Panc1 (cell line): ENCODE results near the gene COL4A4. TPM values are rescaled to one million over a fixed set of nuclear protein-coding genes. Genes with fewer than 3 reads are reported as not detected.

Source experiments
- ATAC-seq: fragments of 200-7000 bp; cut with Tn5 transposase; 2 replicates; pipeline ENCODE4 v1.9.1; 2020; ENCODE audit warnings: mild to moderate bottlenecking, moderate library complexity
- BruUV-seq: library from RNA; stranded (reverse); fragments of 400-500 nt; replicated peaks from 2 replicates; lab custom pipeline; 2021; lab: Mats Ljungman, UMichigan
- CTCF ChIA-PET: fragments of 300-600 bp; sonication (Branson Sonifier 250); formaldehyde crosslinking; loops from one replicate; lab custom pipeline; 2022; ENCODE audit warnings: antibody characterized with exemption; lab: Charles Lee
- POLR2A ChIA-PET: fragments of 300-600 bp; sonication (Branson Sonifier 250); formaldehyde crosslinking; loops from one replicate; lab custom pipeline; 2022; ENCODE audit warnings: antibody characterized with exemption; lab: Charles Lee
- DNase-seq: peaks from one replicate; pipeline ENCODE4 v3.0.0-alpha.2; 2010; ENCODE audit warnings: low read depth, low spot score
- H3K27ac ChIP-seq: 2 replicates; pipeline ENCODE4 v1.5.1; 2011; ENCODE audit warnings: mild to moderate bottlenecking, low read length, inconsistent platforms
- H3K27me3 ChIP-seq: fragments of 200-500 bp; sonication (Bioruptor generic); 2 replicates; pipeline ENCODE4 v1.6.0; 2014; ENCODE audit warnings: low read length, inconsistent platforms; ENCODE audit not compliant: control insufficient read depth, insufficient read depth
- H3K36me3 ChIP-seq: fragments of 200-500 bp; sonication (Bioruptor generic); 2 replicates; pipeline ENCODE4 v1.5.1; 2014; ENCODE audit warnings: inconsistent platforms, mild to moderate bottlenecking, low read length, moderate library complexity; ENCODE audit not compliant: control insufficient read depth, insufficient read depth
- H3K4me1 ChIP-seq: 2 replicates; pipeline ENCODE4 v1.5.1; 2011; ENCODE audit warnings: inconsistent platforms, mild to moderate bottlenecking, low read length, moderate library complexity; ENCODE audit not compliant: control insufficient read depth, insufficient read depth
- H3K4me3 ChIP-seq, 2 experiments: 2 replicates each; pipeline ENCODE4 v1.5.1; 2011 to 2012; ENCODE audit warnings: low read depth in 2 of 2, low read length in 2 of 2, mild to moderate bottlenecking in 2 of 2, inconsistent platforms in 1 of 2, moderate library complexity in 1 of 2
- H3K9me3 ChIP-seq: fragments of 200-500 bp; sonication (Bioruptor generic); 2 replicates; pipeline ENCODE4 v1.5.1; 2014; ENCODE audit warnings: low read depth, mild to moderate bottlenecking, inconsistent platforms, low read length, moderate library complexity; ENCODE audit not compliant: control insufficient read depth, insufficient read depth
- CTCF ChIP-seq: fragments of 450-650 bp; IDR thresholded peaks from 2 replicates; pipeline ENCODE4 v1.5.1; 2017; ENCODE audit warnings: mild to moderate bottlenecking
- POLR2AphosphoS5 ChIP-seq: IDR thresholded peaks from 2 replicates; pipeline ENCODE4 v1.6.1; 2012; ENCODE audit warnings: mild to moderate bottlenecking, low read depth, low read length, moderate library complexity
- SIN3A ChIP-seq: IDR thresholded peaks from 2 replicates; pipeline ENCODE4 v1.6.1; 2012; ENCODE audit warnings: low read depth, mild to moderate bottlenecking, low read length, moderate library complexity, borderline replicate concordance; ENCODE audit not compliant: insufficient read depth
- TCF7L2 ChIP-seq: IDR thresholded peaks from 2 replicates; pipeline ENCODE4 v1.6.1; 2011; ENCODE audit warnings: mild to moderate bottlenecking, low read depth, low read length, inconsistent platforms
- in situ Hi-C: cut with HindIII; loops from 2 replicates; pipeline ENCODE4 v1.10.0; 2016; ENCODE audit warnings: low sequenced_read_pairs, low pct_unique_long_range_greater_than_20kb
- intact Hi-C: fragments of 100-400 bp; cut with micrococcal nuclease; formaldehyde crosslinking; loops from one replicate; pipeline ENCODE4 v1.10.0; 2022; ENCODE audit not compliant: unreplicated experiment
- total RNA-seq: library from RNA; stranded (reverse); gene quantifications from one replicate; pipeline ENCODE4 v1.2.1, GENCODE V29; 2021; ENCODE audit not compliant: unreplicated experiment
- TF ChIP-seq, protein P1 (sequence below), 2 experiments: IDR thresholded peaks; 2 replicates each; pipeline ENCODE4 v1.6.1; 2011 to 2012; ENCODE audit warnings: low read depth in 2 of 2, control low read depth in 1 of 2, low read length in 1 of 2, mild to moderate bottlenecking in 1 of 2, moderate library complexity in 1 of 2; ENCODE audit not compliant: insufficient read depth in 1 of 2

The COL4A4 gene
- total RNA-seq, 1 experiment from 2014 or later: 0.13 TPM

- Histone ChIP-seq H3K36me3 (no peaks in the 10 kb centered on the region), H3K4me3 (no peak overlapping the region), H3K9me3 (no peaks in the 10 kb centered on the region), H3K27ac (no peak overlapping the region), H3K27me3 (no peaks in the 10 kb centered on the region), H3K4me1 (no peaks in the 10 kb centered on the region)
- intact Hi-C loops (no loop called here), in situ Hi-C loops (no loop called here)
- ChIA-PET CTCF (no interaction called here), POLR2A (no interaction called here)
- no TSS peak for BruUV-seq
- TF ChIP-seq, protein P1, sequence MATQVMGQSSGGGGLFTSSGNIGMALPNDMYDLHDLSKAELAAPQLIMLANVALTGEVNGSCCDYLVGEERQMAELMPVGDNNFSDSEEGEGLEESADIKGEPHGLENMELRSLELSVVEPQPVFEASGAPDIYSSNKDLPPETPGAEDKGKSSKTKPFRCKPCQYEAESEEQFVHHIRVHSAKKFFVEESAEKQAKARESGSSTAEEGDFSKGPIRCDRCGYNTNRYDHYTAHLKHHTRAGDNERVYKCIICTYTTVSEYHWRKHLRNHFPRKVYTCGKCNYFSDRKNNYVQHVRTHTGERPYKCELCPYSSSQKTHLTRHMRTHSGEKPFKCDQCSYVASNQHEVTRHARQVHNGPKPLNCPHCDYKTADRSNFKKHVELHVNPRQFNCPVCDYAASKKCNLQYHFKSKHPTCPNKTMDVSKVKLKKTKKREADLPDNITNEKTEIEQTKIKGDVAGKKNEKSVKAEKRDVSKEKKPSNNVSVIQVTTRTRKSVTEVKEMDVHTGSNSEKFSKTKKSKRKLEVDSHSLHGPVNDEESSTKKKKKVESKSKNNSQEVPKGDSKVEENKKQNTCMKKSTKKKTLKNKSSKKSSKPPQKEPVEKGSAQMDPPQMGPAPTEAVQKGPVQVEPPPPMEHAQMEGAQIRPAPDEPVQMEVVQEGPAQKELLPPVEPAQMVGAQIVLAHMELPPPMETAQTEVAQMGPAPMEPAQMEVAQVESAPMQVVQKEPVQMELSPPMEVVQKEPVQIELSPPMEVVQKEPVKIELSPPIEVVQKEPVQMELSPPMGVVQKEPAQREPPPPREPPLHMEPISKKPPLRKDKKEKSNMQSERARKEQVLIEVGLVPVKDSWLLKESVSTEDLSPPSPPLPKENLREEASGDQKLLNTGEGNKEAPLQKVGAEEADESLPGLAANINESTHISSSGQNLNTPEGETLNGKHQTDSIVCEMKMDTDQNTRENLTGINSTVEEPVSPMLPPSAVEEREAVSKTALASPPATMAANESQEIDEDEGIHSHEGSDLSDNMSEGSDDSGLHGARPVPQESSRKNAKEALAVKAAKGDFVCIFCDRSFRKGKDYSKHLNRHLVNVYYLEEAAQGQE (IDR thresholded peaks at IDR 0.05; ENCODE audit: insufficient read depth in 1 of 2, low read depth in 2 of 2, low read length in 1 of 2): no peak
- TF ChIP-seq POLR2AphosphoS5 (no peak), CTCF (no peak), SIN3A (no peak), TCF7L2 (no peak)
- no peak for DNase-seq
- ATAC-seq: no peak
Observed at GRCh38 chr2:227007148-227007547, 156.9 kb downstream of the COL4A4 start.

DNA sequence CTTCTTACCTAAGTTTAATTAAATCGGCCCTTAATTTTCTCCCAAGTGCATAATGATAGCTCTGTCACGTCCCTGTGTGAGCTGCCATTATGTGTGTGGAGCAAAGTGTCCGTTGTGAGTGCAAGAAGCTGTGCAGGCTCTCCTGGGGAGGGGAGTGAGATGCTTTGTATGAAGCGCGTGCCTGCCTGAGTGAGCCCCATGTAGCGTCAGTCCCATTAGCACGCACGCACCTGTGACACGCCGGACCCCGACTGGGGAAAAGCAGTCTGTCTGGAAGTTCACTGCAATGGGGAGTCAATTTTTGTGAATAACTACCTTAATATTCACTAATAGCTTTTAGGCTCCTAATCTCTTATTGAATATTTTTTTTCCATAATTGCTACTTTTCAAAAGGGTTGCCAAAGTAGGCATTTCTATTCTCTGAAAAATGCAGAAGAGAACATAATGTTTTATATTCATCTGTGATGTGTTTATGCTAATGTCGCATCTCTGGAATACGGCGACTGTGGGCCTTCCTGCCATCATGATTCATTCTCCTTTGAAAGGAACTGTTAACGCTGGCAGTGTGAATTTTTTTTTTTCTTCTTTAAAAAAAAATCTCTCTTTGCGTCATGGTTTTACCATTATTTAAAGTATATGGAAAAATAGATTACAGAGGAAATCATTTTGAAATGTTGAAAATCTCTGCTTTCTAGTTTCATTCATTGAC, 157.7 kb downstream of the COL4A4 start:
- no peak overlapping the region for H3K27ac ChIP-seq
- H3K36me3 ChIP-seq: no peaks in the 10 kb centered on the region
- CTCF ChIA-PET: no interaction called here
- H3K4me1 ChIP-seq: no peaks in the 10 kb centered on the region
- intact Hi-C loops: no loop called here
- H3K4me3 ChIP-seq: no peak overlapping the region
- in situ Hi-C loops: no loop called here
- no peaks in the 10 kb centered on the region for H3K27me3 ChIP-seq
- TF ChIP-seq SIN3A: no peak
- DNase-seq (no peak), ATAC-seq (no peak)
- POLR2A ChIA-PET: no interaction called here
- no TSS peak for BruUV-seq
- no peaks in the 10 kb centered on the region for H3K9me3 ChIP-seq

- DNase-seq (no peak), ATAC-seq (no peak)
- BruUV-seq: no TSS peak
- Histone ChIP-seq H3K4me1 (no peaks in the 10 kb centered on the region), H3K4me3 (no peak overlapping the region), H3K27ac (no peak overlapping the region), H3K9me3 (no peaks in the 10 kb centered on the region), H3K36me3 (no peaks in the 10 kb centered on the region), H3K27me3 (no peaks in the 10 kb centered on the region)
- no peak for TF ChIP-seq POLR2AphosphoS5
- TF ChIP-seq, protein P1 (IDR thresholded peaks at IDR 0.05; ENCODE audit: insufficient read depth in 1 of 2, low read depth in 2 of 2, low read length in 1 of 2): no peak
- TF ChIP-seq CTCF: no peak
- TF ChIP-seq TCF7L2: no peak
- no peak for TF ChIP-seq SIN3A
- in situ Hi-C loops (no loop called here), intact Hi-C loops (no loop called here)
- CTCF ChIA-PET: no interaction called here
- POLR2A ChIA-PET: no interaction called here
Observed at GRCh38 chr2:227004482-227004881, 159.5 kb downstream of the COL4A4 start.
